SK-N-SH treated with all-trans-retinoic acid at 6 μM for 48 hours (cell line): ENCODE results near the gene RAD23A.

ENCODE experiments used
- ATAC-seq: fragments of 200-7000 bp; cut with Tn5 transposase; 3 replicates; pipeline ENCODE4 v1.9.1; 2020; ENCODE audit warnings: mild to moderate bottlenecking, moderate library complexity
- ARNTL ChIP-seq: fragments of 450-650 bp; formaldehyde crosslinking; IDR thresholded peaks from 2 replicates; pipeline ENCODE4 v1.5.0; 2020; ENCODE audit warnings: low read depth, mild to moderate bottlenecking, moderate library complexity, borderline replicate concordance
- BACH2 ChIP-seq: fragments of 250-450 bp; sonication (Bioruptor Pico); IDR thresholded peaks from 2 replicates; pipeline ENCODE4 v1.9.0; 2021; ENCODE audit warnings: mild to moderate bottlenecking, borderline replicate concordance
- CSDC2 ChIP-seq: fragments of 250-450 bp; sonication (Bioruptor Pico); IDR thresholded peaks from 2 replicates; pipeline ENCODE4 v1.5.0; 2020; ENCODE audit warnings: mild to moderate bottlenecking, moderate library complexity
- CSRNP3 ChIP-seq: fragments of 250-450 bp; sonication (Bioruptor Pico); IDR thresholded peaks from 2 replicates; pipeline ENCODE4 v1.5.1; 2021; ENCODE audit warnings: mild to moderate bottlenecking, moderate library complexity
- GLIS3 ChIP-seq: fragments of 250-450 bp; sonication (Bioruptor Pico); IDR thresholded peaks from 2 replicates; pipeline ENCODE4 v1.5.0; 2020; ENCODE audit warnings: mild to moderate bottlenecking, moderate library complexity
- OSR1 ChIP-seq: fragments of 250-450 bp; sonication (Bioruptor Pico); IDR thresholded peaks from 2 replicates; pipeline ENCODE4 v1.8.0; 2022; ENCODE audit warnings: moderate library complexity, mild to moderate bottlenecking, inconsistent platforms
- PATZ1 ChIP-seq: fragments of 250-450 bp; sonication (Bioruptor Pico); IDR thresholded peaks from 2 replicates; pipeline ENCODE4 v1.8.0; 2020; ENCODE audit warnings: mild to moderate bottlenecking, moderate library complexity, borderline replicate concordance
- POU6F1 ChIP-seq: fragments of 250-450 bp; sonication (Bioruptor Pico); IDR thresholded peaks from 2 replicates; pipeline ENCODE4 v1.8.0; 2021; ENCODE audit warnings: low read depth, mild to moderate bottlenecking, moderate library complexity, borderline replicate concordance
- PPARA ChIP-seq: fragments of 250-450 bp; sonication (Bioruptor Pico); IDR thresholded peaks from 2 replicates; pipeline ENCODE4 v1.5.0; 2020; ENCODE audit warnings: mild to moderate bottlenecking, borderline replicate concordance
- RARB ChIP-seq: fragments of 250-450 bp; sonication (Bioruptor Pico); IDR thresholded peaks from 2 replicates; pipeline ENCODE4 v1.8.0; 2021; ENCODE audit warnings: mild to moderate bottlenecking, moderate library complexity
- SNAI2 ChIP-seq: fragments of 250-450 bp; sonication (Bioruptor Pico); IDR thresholded peaks from 2 replicates; pipeline ENCODE4 v1.5.0; 2020; ENCODE audit warnings: mild to moderate bottlenecking, moderate library complexity
- TCF4 ChIP-seq: fragments of 250-450 bp; sonication (Bioruptor Pico); IDR thresholded peaks from 2 replicates; pipeline ENCODE4 v1.8.0; 2021; ENCODE audit warnings: mild to moderate bottlenecking, moderate library complexity, borderline replicate concordance
- TOX ChIP-seq: fragments of 250-450 bp; sonication (Bioruptor Pico); IDR thresholded peaks from 2 replicates; pipeline ENCODE4 v1.8.0; 2021; ENCODE audit warnings: mild to moderate bottlenecking, moderate library complexity, borderline replicate concordance
- TSHZ2 ChIP-seq: fragments of 250-450 bp; sonication (Bioruptor Pico); IDR thresholded peaks from 2 replicates; pipeline ENCODE4 v1.5.0; 2020; ENCODE audit warnings: mild to moderate bottlenecking, moderate library complexity
- ZFP3 ChIP-seq: fragments of 250-450 bp; sonication (Bioruptor Pico); IDR thresholded peaks from 2 replicates; pipeline ENCODE4 v1.5.0; 2020; ENCODE audit warnings: mild to moderate bottlenecking, moderate library complexity
- ZFP30 ChIP-seq: fragments of 450-650 bp; formaldehyde crosslinking; IDR thresholded peaks from 2 replicates; pipeline ENCODE4 v1.5.0; 2022; ENCODE audit warnings: mild to moderate bottlenecking, moderate library complexity
- ZNF565 ChIP-seq: fragments of 450-650 bp; formaldehyde crosslinking; conservative IDR thresholded peaks from 2 replicates; pipeline ENCODE4 v1.5.0; 2020; ENCODE audit warnings: low read depth, mild to moderate bottlenecking, moderate library complexity
- ZNF8 ChIP-seq: fragments of 450-650 bp; formaldehyde crosslinking; IDR thresholded peaks from 2 replicates; pipeline ENCODE4 v1.5.0; 2020; ENCODE audit warnings: mild to moderate bottlenecking, moderate library complexity
- TF ChIP-seq, protein P1 (sequence below): fragments of 250-450 bp; sonication (Bioruptor Pico); IDR thresholded peaks from 2 replicates; pipeline ENCODE4 v1.5.1; 2020; ENCODE audit warnings: low read depth, mild to moderate bottlenecking, moderate library complexity

The RAD23A gene

GRCh38 chr19:12932392-12933286 is 13.0 kb upstream of the RAD23A start:
- TF ChIP-seq CSDC2 (CRISPR knock-in tag) = no peak
- TF ChIP-seq, protein P1, sequence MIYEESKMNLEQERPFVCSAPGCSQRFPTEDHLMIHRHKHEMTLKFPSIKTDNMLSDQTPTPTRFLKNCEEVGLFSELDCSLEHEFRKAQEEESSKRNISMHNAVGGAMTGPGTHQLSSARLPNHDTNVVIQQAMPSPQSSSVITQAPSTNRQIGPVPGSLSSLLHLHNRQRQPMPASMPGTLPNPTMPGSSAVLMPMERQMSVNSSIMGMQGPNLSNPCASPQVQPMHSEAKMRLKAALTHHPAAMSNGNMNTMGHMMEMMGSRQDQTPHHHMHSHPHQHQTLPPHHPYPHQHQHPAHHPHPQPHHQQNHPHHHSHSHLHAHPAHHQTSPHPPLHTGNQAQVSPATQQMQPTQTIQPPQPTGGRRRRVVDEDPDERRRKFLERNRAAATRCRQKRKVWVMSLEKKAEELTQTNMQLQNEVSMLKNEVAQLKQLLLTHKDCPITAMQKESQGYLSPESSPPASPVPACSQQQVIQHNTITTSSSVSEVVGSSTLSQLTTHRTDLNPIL (CRISPR knock-in tag) = no peak
- no peak for TF ChIP-seq ZNF8 (CRISPR knock-in tag)
- TF ChIP-seq PATZ1 (CRISPR knock-in tag) = no peak
- TF ChIP-seq ZNF565 (CRISPR knock-in tag) = no peak
- no peak for TF ChIP-seq POU6F1 (CRISPR knock-in tag)
- no peak for TF ChIP-seq ZFP30
- TF ChIP-seq TCF4 (CRISPR knock-in tag) = no peak
- peak; percentile 17 for ATAC-seq

- TF ChIP-seq BACH2 (CRISPR knock-in tag) = no peak
- TF ChIP-seq TOX (CRISPR knock-in tag) = no peak
- peak; percentile 74; the same call in 1 of the 2 replicates for TF ChIP-seq TSHZ2 (CRISPR knock-in tag)
- TF ChIP-seq PATZ1 (CRISPR knock-in tag) = no peak
- TF ChIP-seq SNAI2 (CRISPR knock-in tag) = 0 out of 2 replicates have a peak, but pooled peaks have one; percentile 60
- TF ChIP-seq ZFP3 = no peak
- TF ChIP-seq ZFP30 = no peak
- ATAC-seq = peak; percentile 85
These were observed 12.2 kb upstream of the RAD23A start, which contains the start of gene FARSA for GRCh38 chr19:12933287-12934072. FARSA (minus strand) TSS chr19:12933711; CDS start chr19:12933696, 15 bp downstream.

DNA sequence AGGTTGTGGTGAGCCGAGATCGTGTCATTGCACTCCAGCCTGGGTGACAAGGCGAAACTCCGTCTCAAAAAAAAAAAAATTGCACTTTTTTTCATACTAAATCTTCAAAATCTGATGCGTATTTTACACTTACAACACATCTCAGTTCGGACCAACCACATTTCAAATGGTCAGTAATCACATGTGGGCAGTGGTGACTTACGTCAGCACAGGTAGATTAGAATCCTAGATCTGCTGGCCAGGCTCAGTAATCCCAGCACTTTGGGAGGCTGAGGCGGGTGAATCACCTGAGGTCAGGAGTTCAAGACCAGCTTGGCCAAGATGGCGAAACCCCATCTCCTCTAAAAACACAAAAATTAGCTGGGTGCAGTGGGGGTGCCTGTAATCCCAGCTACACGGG is 10.6 kb upstream of the RAD23A start:
- TF ChIP-seq, protein P1 (CRISPR knock-in tag) = no peak
- TF ChIP-seq ARNTL (CRISPR knock-in tag) = no peak
- TF ChIP-seq PPARA (CRISPR knock-in tag) = no peak
- TF ChIP-seq CSRNP3 (CRISPR knock-in tag) = no peak
- TF ChIP-seq ZNF565 (CRISPR knock-in tag) = no peak
- TF ChIP-seq ZFP3 = no peak
- TF ChIP-seq TCF4 (CRISPR knock-in tag) = no peak
- TF ChIP-seq RARB (CRISPR knock-in tag) = no peak
- no peak for TF ChIP-seq OSR1
- TF ChIP-seq GLIS3 = no peak
- TF ChIP-seq SNAI2 (CRISPR knock-in tag) = no peak
- TF ChIP-seq TOX (CRISPR knock-in tag) = no peak
- ATAC-seq = no peak
